Transverse colon (tissue), 4 donors: Measurements from ENCODE around the gene RNF17. TPM values are rescaled to one million over a fixed set of nuclear protein-coding genes. Genes with fewer than 3 reads are reported as not detected.

ENCODE experiments used
- DNase-seq: peaks from one replicate; pipeline ENCODE4 v3.0.0-alpha.2; 2019
- H3K27ac ChIP-seq, 4 donors: fragments of 200-600 bp; sonication (generic); 2 replicates each; pipeline ENCODE4 v1.5.1; 2016 to 2018; ENCODE audit warnings: inconsistent platforms in 4 of 4
- H3K27me3 ChIP-seq: fragments of 200-600 bp; sonication (generic); 2 replicates; pipeline ENCODE4 v1.5.1; 2017; ENCODE audit warnings: inconsistent platforms
- H3K36me3 ChIP-seq, 4 donors: fragments of 200-600 bp; sonication (generic); 2 replicates each; pipeline ENCODE4 v1.5.1; 2017 to 2019; ENCODE audit warnings: inconsistent platforms in 4 of 4
- H3K4me1 ChIP-seq, 4 donors: fragments of 200-600 bp; sonication (generic); 2 replicates each; pipeline ENCODE4 v1.5.1; 2017 to 2020; ENCODE audit warnings: inconsistent platforms in 4 of 4
- H3K4me3 ChIP-seq, 4 donors: fragments of 200-600 bp; sonication (generic); 1 replicate in 1 of 4; 2 replicates in 3 of 4; pipeline versions ENCODE4 v1.5.1 to v1.6.1; 2017 to 2019; ENCODE audit warnings: inconsistent platforms in 4 of 4
- H3K9me3 ChIP-seq, 2 donors: fragments of 200-600 bp; sonication (generic); 2 replicates each; pipeline ENCODE4 v1.5.1; 2017 to 2019; ENCODE audit warnings: inconsistent platforms in 2 of 2
- CTCF ChIP-seq, 5 experiments: fragments of 200-600 bp in 3 of 5; fragments of 450-650 bp in 2 of 5; sonication (generic) in 3 of 5; IDR thresholded peaks; 1 replicate in 2 of 5; 2 replicates in 3 of 5; pipeline ENCODE4 v1.5.1; 2016 to 2017; ENCODE audit warnings: antibody characterized with exemption in 5 of 5, inconsistent platforms in 3 of 5, mild to moderate bottlenecking in 2 of 5, moderate library complexity in 1 of 5
- EP300 ChIP-seq: sonication (generic); formaldehyde crosslinking; IDR thresholded peaks from one replicate; pipeline ENCODE4 v1.6.1; 2017; ENCODE audit warnings: antibody characterized with exemption, low read depth
- POLR2A ChIP-seq: fragments of 450-650 bp; IDR thresholded peaks from one replicate; pipeline ENCODE4 v1.6.1; 2016; ENCODE audit warnings: antibody characterized with exemption, mild to moderate bottlenecking, moderate library complexity
- POLR2AphosphoS5 ChIP-seq, 3 donors: sonication (generic); formaldehyde crosslinking; IDR thresholded peaks; one replicate each; pipeline ENCODE4 v1.6.1; 2016; ENCODE audit warnings: antibody characterized with exemption in 3 of 3
- WGBS, 2 donors: methylation state at CpG; one replicate each; pipeline ENCODE4 v1.1.5; 2018; ENCODE audit warnings: low coverage in 1 of 2; 5-methylcytosine and 5-hydroxymethylcytosine counted together
- in situ Hi-C, 4 donors: fragments of 200-750 bp; cut with MboI; loops; one replicate each; pipeline versions ENCODE4 v1.15.0 to v1.15.1; 2017; ENCODE audit warnings: low sequenced_read_pairs in 3 of 4, low pct_ligation_motif_present in 1 of 4, low pct_unique_long_range_greater_than_20kb in 1 of 4
- intact Hi-C: fragments of 100-400 bp; cut with DNase I; formaldehyde crosslinking; loops from one replicate; pipeline ENCODE4 v1.15.1; 2023; ENCODE audit warnings: low total_unique reads
- total RNA-seq, 4 donors: library from RNA; depleted of rRNA; stranded (reverse); fragments of >200 nt; gene quantifications; one replicate each; pipeline ENCODE4 v1.1.0, GENCODE V29; 2016

RNF17 gene
- total RNA-seq, 4 donors from 2014 or later: not detected

GRCh38 chr13:24866488-24866887, 102.5 kb downstream of the RNF17 start:
- H3K4me3 ChIP-seq: no peak overlapping the region
- intact Hi-C loops (no loop called here), in situ Hi-C loops (no loop called here)
- H3K9me3 ChIP-seq: no peaks in the 10 kb centered on the region
- 89 to 92% methylated on average over 2 of the region's 2 CpGs for WGBS, 2 donors
- H3K27me3 ChIP-seq: peaks cover 10% of the 10 kb centered on the region
- peaks cover 0 to 6% (median 0%) of the 10 kb centered on the region in 4 donors for H3K4me1 ChIP-seq
- TF ChIP-seq POLR2AphosphoS5 (IDR thresholded peaks at IDR 0.05): no peak
- TF ChIP-seq CTCF (IDR thresholded peaks at IDR 0.05): no peak
- no peak for TF ChIP-seq EP300
- TF ChIP-seq POLR2A: no peak
- H3K36me3 ChIP-seq: no peaks in the 10 kb centered on the region
- no peak overlapping the region for H3K27ac ChIP-seq
- no peak for DNase-seq

- Histone ChIP-seq H3K4me3 (no peak overlapping the region), H3K36me3 (no peaks in the 10 kb centered on the region), H3K27ac (no peak overlapping the region), H3K27me3 (peaks cover 10% of the 10 kb centered on the region), H3K4me1 (peaks cover 0 to 6% (median 0%) of the 10 kb centered on the region in 4 donors), H3K9me3 (no peaks in the 10 kb centered on the region)
- TF ChIP-seq CTCF (IDR thresholded peaks at IDR 0.05) (no peak), POLR2AphosphoS5 (IDR thresholded peaks at IDR 0.05) (no peak), POLR2A (no peak), EP300 (no peak)
- no peak for DNase-seq
- intact Hi-C loops: no loop called here
- WGBS, 2 donors: 52 to 57% methylated on average over 3 to 4 of the region's 4 CpGs
- in situ Hi-C loops: no loop called here
These were observed 104.9 kb downstream of the RNF17 start for GRCh38 chr13:24868874-24869273.

- Histone ChIP-seq H3K27ac (no peak overlapping the region), H3K4me3 (no peak overlapping the region), H3K4me1 (peaks cover 0 to under 1% (median 0%) of the 10 kb centered on the region in 4 donors), H3K27me3 (peaks cover 10% of the 10 kb centered on the region), H3K36me3 (no peaks in the 10 kb centered on the region), H3K9me3 (no peaks in the 10 kb centered on the region)
- intact Hi-C loops (no loop called here), in situ Hi-C loops (no loop called here)
- TF ChIP-seq CTCF (IDR thresholded peaks at IDR 0.05) (no peak), POLR2A (no peak), EP300 (no peak), POLR2AphosphoS5 (IDR thresholded peaks at IDR 0.05) (no peak)
- DNase-seq: no peak
- 73 to 80% methylated on average over 5 to 6 of the region's 6 CpGs for WGBS, 2 donors
These were observed 106.4 kb downstream of the RNF17 start for GRCh38 chr13:24870380-24870760.

- in situ Hi-C loops (no loop called here), intact Hi-C loops (no loop called here)
- WGBS, 2 donors: 55 to 62% methylated on average over 3 to 6 of the region's 6 CpGs
- H3K4me3 ChIP-seq: no peak overlapping the region
- TF ChIP-seq POLR2A (no peak), CTCF (IDR thresholded peaks at IDR 0.05) (no peak), EP300 (no peak), POLR2AphosphoS5 (IDR thresholded peaks at IDR 0.05) (no peak)
- DNase-seq: no peak
- H3K4me1 ChIP-seq: no peaks in the 10 kb centered on the region
- no peaks in the 10 kb centered on the region for H3K36me3 ChIP-seq
- no peaks in the 10 kb centered on the region for H3K9me3 ChIP-seq
- H3K27ac ChIP-seq: no peak overlapping the region
- H3K27me3 ChIP-seq: peaks cover 6% of the 10 kb centered on the region
These were observed 111.6 kb downstream of the RNF17 start for GRCh38 chr13:24875566-24875965.
